Common myeloid progenitor, CD34-positive (primary cell): Measurements from ENCODE around the gene UCN2.

Source experiments
- CTCF ChIA-PET: fragments of 350-600 bp; sonication (Branson Sonifier 250); formaldehyde crosslinking; loops from one replicate; lab custom pipeline; 2021; ENCODE audit warnings: antibody characterized with exemption; lab: Charles Lee
- POLR2A ChIA-PET: fragments of 350-600 bp; sonication (Branson Sonifier 250); formaldehyde crosslinking; loops from one replicate; lab custom pipeline; 2021; ENCODE audit warnings: antibody characterized with exemption; lab: Charles Lee
- DNase-seq, 3 donors: peaks; one replicate each; pipeline versions ENCODE4 v3.0.0 to v3.0.0-alpha.2; 2013
- H3K27ac ChIP-seq, 2 experiments: 1 replicate in 1 of 2; 2 replicates in 1 of 2; pipeline ENCODE4 v1.7.0; 2013; ENCODE audit warnings: inconsistent platforms in 2 of 2, low read length in 2 of 2, mild to moderate bottlenecking in 2 of 2, low read depth in 1 of 2, moderate library complexity in 1 of 2; ENCODE audit not compliant: severe bottlenecking in 2 of 2, insufficient read depth in 1 of 2, poor library complexity in 1 of 2
- H3K27me3 ChIP-seq, 5 experiments: replicated peaks in 2 of 5; 1 replicate in 3 of 5; 2 replicates in 2 of 5; pipeline versions ENCODE4 v1.6.1 to v1.7.0; 2013; ENCODE audit warnings: low read length in 4 of 5, mild to moderate bottlenecking in 2 of 5, moderate library complexity in 2 of 5, inconsistent platforms in 1 of 5; ENCODE audit not compliant: insufficient read depth in 5 of 5, control insufficient read depth in 4 of 5
- H3K36me3 ChIP-seq, 4 experiments: 1 replicate in 2 of 4; 2 replicates in 2 of 4; pipeline versions ENCODE4 v1.6.1 to v1.7.0; 2013; ENCODE audit warnings: low read length in 3 of 4, control low read depth in 1 of 4, mild to moderate bottlenecking in 1 of 4; ENCODE audit not compliant: control insufficient read depth in 4 of 4, insufficient read depth in 4 of 4
- H3K4me1 ChIP-seq, 4 experiments: 1 replicate in 3 of 4; 2 replicates in 1 of 4; pipeline versions ENCODE4 v1.6.1 to v1.7.1; 2013; ENCODE audit warnings: low read length in 3 of 4, mild to moderate bottlenecking in 3 of 4, control low read depth in 1 of 4, inconsistent platforms in 1 of 4, moderate library complexity in 1 of 4; ENCODE audit not compliant: control insufficient read depth in 4 of 4, insufficient read depth in 4 of 4; ENCODE audit errors: control extremely low read depth in 1 of 4
- H3K4me3 ChIP-seq, 7 experiments: 1 replicate in 4 of 7; 2 replicates in 3 of 7; pipeline versions ENCODE4 v1.5.1 to v1.7.0; 2013; ENCODE audit warnings: mild to moderate bottlenecking in 7 of 7, low read length in 6 of 7, moderate library complexity in 6 of 7, inconsistent platforms in 2 of 7, low read depth in 2 of 7, control low read depth in 1 of 7; ENCODE audit not compliant: insufficient read depth in 4 of 7, control insufficient read depth in 1 of 7; ENCODE audit errors: extremely low read depth in 1 of 7
- H3K9me3 ChIP-seq, 5 experiments: 1 replicate in 4 of 5; 2 replicates in 1 of 5; pipeline versions ENCODE4 v1.6.1 to v1.7.1; 2013; ENCODE audit warnings: low read length in 4 of 5, mild to moderate bottlenecking in 2 of 5, inconsistent platforms in 1 of 5, low read depth in 1 of 5, moderate library complexity in 1 of 5; ENCODE audit not compliant: control insufficient read depth in 4 of 5, insufficient read depth in 2 of 5; ENCODE audit errors: control extremely low read depth in 1 of 5
- WGBS: methylation state at CpG from one replicate; pipeline ENCODE4 v1.1.5; 2013; ENCODE audit not compliant: insufficient coverage; 5-methylcytosine and 5-hydroxymethylcytosine counted together

Gene UCN2

GRCh38 chr3:48595526-48596121, 32.0 kb upstream of the UCN2 start:
- Histone ChIP-seq H3K27ac (no peak overlapping the region), H3K36me3 (peaks cover 9 to 34% (median 22%) of the 10 kb centered on the region in 4 experiments), H3K4me1 (peaks cover 0 to 12% (median 4%) of the 10 kb centered on the region in 4 experiments), H3K9me3 (no peaks in the 10 kb centered on the region), H3K27me3 (peaks cover 0 to 42% (median 18%) of the 10 kb centered on the region in 5 experiments), H3K4me3 (no peak overlapping the region)
- whole genome bisulfite sequencing = 61% methylated on average over 9 of the region's 10 CpGs
- POLR2A ChIA-PET = no interaction called here
- peak in 2 of 3 donors; percentile 37 to 48 for DNase-seq
- CTCF ChIA-PET = interaction anchor here (0.6 kb wide), 2 partner anchors 249 to 1175 kb away, joined by 3 read pairs; no protein-coding TSS in a partner anchor

GRCh38 chr3:48595075-48595525, 31.5 kb upstream of the UCN2 start, which contains the start of gene COL7A1:
Gene COL7A1, minus strand, starts transcription at chr3:48595329. Its CDS starts 170 bp downstream, at chr3:48595159.
- DNase-seq = peak in 1 of 3 donors; percentile 59
- peak within 1 kb of the TSS in 3 of 7 experiments; percentile 24 to 45 (median 43) for H3K4me3 ChIP-seq
- H3K4me1 ChIP-seq = peaks cover 0 to 12% (median 4%) of the 10 kb centered on the region in 4 experiments
- POLR2A ChIA-PET = no interaction called here
- H3K36me3 ChIP-seq = peaks cover 6 to 29% (median 19%) of the 10 kb centered on the region in 4 experiments
- CTCF ChIA-PET = interaction anchor here (0.6 kb wide), 1 partner anchor 248 kb away, joined by 3 read pairs; no protein-coding TSS in a partner anchor
- WGBS = under 1% methylated on average over 19 of the region's 35 CpGs
- H3K27ac ChIP-seq = no peak within 1 kb of the TSS
- peaks cover 0 to 47% (median 18%) of the 10 kb centered on the region in 5 experiments for H3K27me3 ChIP-seq
- H3K9me3 ChIP-seq = no peaks in the 10 kb centered on the region

- H3K27ac ChIP-seq = no peak overlapping the region
- ChIA-PET CTCF (no interaction called here), POLR2A (no interaction called here)
- H3K36me3 ChIP-seq = peaks cover 2 to 23% (median 16%) of the 10 kb centered on the region in 4 experiments
- no peaks in the 10 kb centered on the region for H3K9me3 ChIP-seq
- peak in 1 of 3 donors; percentile 14 for DNase-seq
- H3K27me3 ChIP-seq = peaks cover 0 to 53% (median 18%) of the 10 kb centered on the region in 5 experiments
- H3K4me3 ChIP-seq = peak overlapping the region in 3 of 7 experiments; percentile 24 to 45 (median 43)
- WGBS = 38% methylated on average over 34 of the region's 39 CpGs
- peaks cover 0 to 12% (median 4%) of the 10 kb centered on the region in 4 experiments for H3K4me1 ChIP-seq
These were observed 31.0 kb upstream of the UCN2 start for GRCh38 chr3:48594417-48595049.

DNA sequence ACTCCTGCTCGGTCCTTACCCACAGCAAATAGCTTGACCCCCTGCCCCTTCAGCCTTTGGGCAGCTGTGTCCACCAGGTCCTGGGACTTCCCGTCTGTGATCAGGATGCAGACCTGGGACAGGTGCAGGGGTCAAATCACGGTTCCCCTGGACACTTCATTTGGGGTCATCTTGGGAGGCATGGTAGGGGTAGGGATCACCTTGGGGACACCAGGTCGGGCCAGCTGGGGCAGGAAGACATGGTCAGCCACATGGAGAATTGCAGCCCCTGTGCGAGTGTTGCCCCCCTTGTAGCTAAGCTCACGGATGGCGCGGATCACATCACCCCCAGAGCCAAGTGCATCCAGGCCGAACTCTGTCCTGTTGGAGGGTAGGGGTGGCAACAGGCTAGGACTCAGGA, 29.8 kb upstream of the UCN2 start:
- 98% methylated on average over 6 of the region's 9 CpGs for WGBS

DNA sequence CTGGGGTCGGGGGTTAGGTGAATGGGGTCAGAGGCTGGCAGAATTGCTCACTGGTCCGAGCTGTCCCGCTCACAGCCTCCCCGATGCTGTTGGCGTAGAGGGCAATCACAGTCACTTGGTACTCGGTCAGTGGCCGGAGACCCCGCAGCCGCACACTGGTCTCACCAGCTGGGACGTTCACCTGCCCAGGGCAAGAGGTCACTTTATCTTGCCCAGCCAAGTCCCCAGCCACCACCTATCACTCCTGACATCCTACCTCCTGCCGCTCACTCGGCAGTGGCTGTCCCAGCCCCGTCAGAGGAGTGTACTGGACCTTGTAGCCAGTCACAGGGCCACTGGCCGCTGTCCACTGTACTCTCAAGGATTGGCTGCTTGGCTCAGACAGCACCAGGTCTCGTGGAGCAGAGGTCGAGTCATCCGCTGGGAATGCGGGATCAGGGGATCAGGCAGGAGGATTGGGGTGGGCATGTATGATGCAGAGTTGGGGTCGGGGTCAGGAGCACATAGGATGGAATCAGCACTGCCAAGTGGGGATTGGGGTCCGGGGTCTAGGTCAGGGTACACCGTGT, 29.0 kb upstream of the UCN2 start:
- POLR2A ChIA-PET = interaction anchor here (1.1 kb wide), 1 partner anchor 17 kb away, joined by 3 read pairs; the partner anchor contains the start of gene UQCRC1
- H3K27ac ChIP-seq = no peak overlapping the region
- H3K27me3 ChIP-seq = peaks cover 0 to 64% (median 18%) of the 10 kb centered on the region in 5 experiments
- no peak for DNase-seq
- H3K4me1 ChIP-seq = peaks cover 0 to 12% (median 4%) of the 10 kb centered on the region in 4 experiments
- no peak overlapping the region for H3K4me3 ChIP-seq
- WGBS = 92% methylated on average over 20 of the region's 21 CpGs
- CTCF ChIA-PET = interaction anchor here (1.0 to 1.1 kb wide), 2 partner anchors 43 to 345 kb away, joined by 3 read pairs; partner anchors contain the start of gene SLC26A6
- H3K9me3 ChIP-seq = no peaks in the 10 kb centered on the region
- peaks cover 0 to 5% (median 2%) of the 10 kb centered on the region in 4 experiments for H3K36me3 ChIP-seq

More for the DNA sequence above, 29.8 kb upstream of the UCN2 start:
- Histone ChIP-seq H3K4me3 (no peak overlapping the region), H3K4me1 (peaks cover 0 to 12% (median 4%) of the 10 kb centered on the region in 4 experiments), H3K27me3 (peaks cover 0 to 64% (median 18%) of the 10 kb centered on the region in 5 experiments), H3K9me3 (no peaks in the 10 kb centered on the region), H3K36me3 (peaks cover 0 to 11% (median 7%) of the 10 kb centered on the region in 4 experiments), H3K27ac (no peak overlapping the region)
- ChIA-PET POLR2A (interaction anchor here (1.1 kb wide), 1 partner anchor 16 kb away, joined by 3 read pairs; the partner anchor contains the start of gene UQCRC1), CTCF (interaction anchor here (1.0 to 1.1 kb wide), 2 partner anchors 42 to 346 kb away, joined by 3 read pairs; partner anchors contain the start of gene SLC26A6)
- DNase-seq = no peak

DNA sequence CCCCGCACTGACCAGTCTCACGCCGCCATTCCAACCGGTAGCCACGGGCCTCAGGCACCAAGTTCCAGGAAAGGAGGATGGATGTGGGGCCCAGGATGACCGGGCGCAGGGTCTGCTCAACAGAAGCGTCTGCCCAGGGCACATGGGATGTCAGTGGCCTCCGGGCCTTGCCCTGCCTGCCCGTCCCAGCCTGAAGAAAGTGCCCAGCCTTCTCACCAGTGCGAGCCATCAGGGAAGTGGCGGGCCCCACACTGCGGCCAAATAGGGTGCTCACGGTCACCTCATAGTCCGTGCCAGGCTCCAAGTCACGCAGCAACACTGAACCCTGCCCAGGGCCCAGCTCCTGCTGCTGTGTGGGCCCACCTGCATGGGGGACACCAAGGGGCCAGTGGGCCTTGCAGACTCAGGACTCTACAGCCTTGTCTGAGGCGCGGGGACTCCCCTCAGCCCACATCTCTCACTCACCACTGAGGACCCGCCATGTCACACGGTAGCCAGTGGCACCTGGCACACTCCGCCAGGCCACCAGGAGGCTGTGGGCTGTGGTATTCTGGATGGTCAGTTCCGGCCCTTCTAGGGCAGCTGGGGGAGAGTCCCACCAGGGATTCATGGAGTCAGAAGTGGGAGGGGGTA, 28.4 kb upstream of the UCN2 start:
- POLR2A ChIA-PET = no interaction called here

More for the DNA sequence above, 28.4 kb upstream of the UCN2 start:
- Histone ChIP-seq H3K4me3 (no peak overlapping the region), H3K9me3 (no peaks in the 10 kb centered on the region), H3K36me3 (no peaks in the 10 kb centered on the region), H3K27me3 (peaks cover 0 to 64% (median 18%) of the 10 kb centered on the region in 5 experiments), H3K4me1 (peaks cover 0 to 12% (median 4%) of the 10 kb centered on the region in 4 experiments), H3K27ac (no peak overlapping the region)
- WGBS = 90% methylated on average over 16 of the region's 22 CpGs
- CTCF ChIA-PET = interaction anchor here (1.1 kb wide), 1 partner anchor 345 kb away, joined by 3 read pairs; no protein-coding TSS in a partner anchor
- DNase-seq = no peak
